Amygdala (tissue), 56 donors: ENCODE data around the gene CTNND2.

Source experiments
- DNase-seq, 56 donors: peaks; one replicate each; lab custom pipeline; 2025; lab: John Stamatoyannopoulos, UW

Gene CTNND2

GRCh38 chr5:11300736-11301135 is 603.5 kb downstream of the CTNND2 start:
- no peak for DNase-seq

DNA sequence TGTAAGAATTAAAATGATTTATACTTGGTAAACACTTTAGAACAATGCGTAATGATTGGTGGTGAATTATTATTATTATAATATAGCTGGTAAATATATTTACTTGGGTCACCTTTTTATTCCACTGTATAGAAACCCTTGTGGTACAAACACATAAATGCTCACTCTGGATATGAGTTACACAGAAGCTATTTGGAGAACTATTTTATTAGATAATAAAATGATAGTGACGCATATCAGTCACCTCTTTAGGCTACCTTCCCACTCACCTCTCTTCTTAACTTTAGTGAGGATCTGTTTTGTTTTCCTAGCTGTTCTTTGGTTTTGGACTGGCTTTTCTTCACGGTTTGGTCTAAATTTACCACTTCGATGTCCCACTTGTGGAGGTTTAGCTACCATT is 605.4 kb downstream of the CTNND2 start:
- no peak for DNase-seq

DNA sequence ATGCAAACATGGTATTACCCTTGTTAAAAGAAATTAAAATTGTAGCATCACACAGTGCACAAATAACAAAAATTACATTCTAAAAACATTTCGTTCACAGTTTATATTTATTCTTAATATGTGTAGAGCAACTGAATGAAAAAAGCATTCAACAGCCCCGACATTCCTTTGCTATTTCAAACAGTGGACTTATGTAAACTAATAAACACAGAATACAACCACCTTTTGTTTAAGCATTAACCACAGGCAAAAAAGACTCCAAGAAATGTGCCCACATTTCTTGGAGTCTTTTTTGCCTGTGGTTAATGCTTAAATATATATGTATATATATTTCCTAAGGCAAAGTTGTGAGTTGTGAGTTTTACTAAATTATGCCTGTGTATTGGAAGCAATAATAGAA is 610.7 kb downstream of the CTNND2 start:
- DNase-seq, result no peak

DNA sequence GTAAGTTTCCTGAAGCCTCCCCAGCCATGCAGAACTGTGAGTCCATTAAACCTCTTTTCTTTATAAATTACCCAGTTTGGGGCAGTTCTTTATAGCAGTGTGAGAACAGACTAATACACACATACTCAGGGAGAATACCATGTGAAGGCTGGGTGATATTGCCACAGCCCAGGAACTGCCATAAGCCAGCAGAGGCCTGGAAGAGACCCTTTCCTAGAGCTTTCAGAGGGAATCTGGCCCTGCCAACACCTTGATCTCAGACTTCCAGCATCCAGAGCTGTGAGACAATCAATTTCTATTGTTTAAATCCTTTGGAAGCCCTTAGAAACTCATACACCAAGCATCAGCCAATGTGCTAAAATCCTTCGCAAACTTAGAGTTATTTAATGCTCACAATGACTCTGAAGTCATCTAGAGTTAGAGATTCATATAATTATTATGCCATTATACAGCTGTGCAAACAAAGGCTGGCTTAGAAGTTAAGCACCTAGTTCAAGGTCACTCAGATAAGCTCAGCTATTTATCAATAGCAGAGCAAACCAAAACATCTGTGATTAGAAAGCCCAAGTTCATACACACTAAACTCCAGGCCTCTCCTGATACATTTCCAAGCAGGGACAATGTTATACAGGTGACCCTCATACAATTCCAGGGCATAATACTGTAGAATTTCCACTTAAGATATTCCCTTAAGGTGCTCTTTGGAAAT is 611.4 kb downstream of the CTNND2 start:
- DNase-seq, result no peak

GRCh38 chr5:11289733-11290132 is 614.5 kb downstream of the CTNND2 start:
- no peak for DNase-seq

DNA sequence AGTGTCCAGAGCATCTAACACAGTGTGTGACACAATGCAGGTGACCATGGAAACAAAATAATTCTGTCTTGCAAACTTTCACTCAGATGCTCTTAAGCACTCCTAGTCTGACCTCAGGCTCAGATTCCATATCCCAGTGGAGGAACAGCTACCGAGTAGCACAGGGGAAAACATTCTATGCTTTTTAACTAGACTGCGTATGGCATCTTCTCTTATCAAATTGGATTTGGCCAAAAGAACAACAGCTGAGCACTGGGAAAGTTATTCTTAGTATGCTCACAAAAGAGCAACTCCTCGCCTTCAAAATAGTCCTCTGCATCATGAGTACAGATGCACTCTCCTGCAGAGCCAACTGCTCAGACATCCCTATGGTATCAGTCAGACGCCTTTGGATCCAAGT is 615.0 kb downstream of the CTNND2 start:
- DNase-seq, result peak in 1 of 56 donors; percentile 25

- DNase-seq, result no peak
These were observed 622.4 kb downstream of the CTNND2 start for GRCh38 chr5:11281842-11282241.

- no peak for DNase-seq
These were observed 626.9 kb downstream of the CTNND2 start for GRCh38 chr5:11277323-11277722.

GRCh38 chr5:11273180-11273903 is 630.9 kb downstream of the CTNND2 start:
- no peak for DNase-seq

GRCh38 chr5:11269515-11269914 is 634.7 kb downstream of the CTNND2 start:
- DNase-seq, result no peak

- no peak for DNase-seq
These were observed 635.4 kb downstream of the CTNND2 start for GRCh38 chr5:11268891-11269290.

GRCh38 chr5:11266331-11266730 is 637.9 kb downstream of the CTNND2 start:
- DNase-seq, result no peak

- DNase-seq, result peak in 48 of 56 donors; percentile 13 to 86 (median 47)
These were observed 643.0 kb downstream of the CTNND2 start for GRCh38 chr5:11261241-11261640.

GRCh38 chr5:11258001-11258400 is 646.2 kb downstream of the CTNND2 start:
- DNase-seq, result no peak

DNA sequence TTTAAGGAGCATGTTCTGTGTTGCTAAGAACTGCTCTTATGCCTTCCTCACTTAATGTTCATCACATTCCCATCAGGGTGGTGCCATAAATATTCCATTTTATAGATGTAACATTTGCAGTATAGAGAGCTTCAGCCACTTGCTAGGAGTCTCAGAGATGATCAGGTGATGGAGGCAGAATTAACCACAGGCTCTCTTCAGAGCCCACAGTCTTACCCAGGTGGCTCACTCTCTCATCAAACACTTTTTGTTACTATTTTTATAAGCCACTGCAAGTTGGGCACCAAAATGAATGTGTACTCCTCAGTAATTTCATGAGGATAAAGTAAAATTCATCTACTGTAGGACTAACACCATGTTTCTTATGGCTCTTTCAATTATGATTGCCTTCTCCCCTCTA is 651.7 kb downstream of the CTNND2 start:
- DNase-seq, result no peak

- DNase-seq, result no peak
These were observed 652.2 kb downstream of the CTNND2 start for GRCh38 chr5:11252075-11252474.

GRCh38 chr5:11251247-11251646 is 653.0 kb downstream of the CTNND2 start:
- no peak for DNase-seq

DNA sequence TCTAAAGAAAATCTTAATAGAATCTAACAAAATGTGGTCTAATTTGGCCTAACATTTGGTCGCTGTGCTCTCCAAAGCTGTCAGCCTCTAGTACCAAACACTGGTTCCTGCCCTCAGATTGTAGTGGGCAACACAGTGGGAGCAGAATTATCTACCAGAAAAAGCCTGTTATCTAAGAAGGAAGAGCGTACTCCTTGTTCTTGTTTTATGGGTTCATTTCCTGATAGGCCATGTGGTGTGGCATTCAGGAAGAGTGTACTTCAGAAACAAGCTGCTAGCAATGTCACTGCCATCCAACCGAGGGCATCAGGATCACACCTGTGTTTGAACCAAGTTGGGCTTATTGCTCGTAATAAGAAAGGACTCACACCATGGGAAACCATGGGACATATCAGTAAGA is 655.3 kb downstream of the CTNND2 start:
- DNase-seq, result no peak

DNA sequence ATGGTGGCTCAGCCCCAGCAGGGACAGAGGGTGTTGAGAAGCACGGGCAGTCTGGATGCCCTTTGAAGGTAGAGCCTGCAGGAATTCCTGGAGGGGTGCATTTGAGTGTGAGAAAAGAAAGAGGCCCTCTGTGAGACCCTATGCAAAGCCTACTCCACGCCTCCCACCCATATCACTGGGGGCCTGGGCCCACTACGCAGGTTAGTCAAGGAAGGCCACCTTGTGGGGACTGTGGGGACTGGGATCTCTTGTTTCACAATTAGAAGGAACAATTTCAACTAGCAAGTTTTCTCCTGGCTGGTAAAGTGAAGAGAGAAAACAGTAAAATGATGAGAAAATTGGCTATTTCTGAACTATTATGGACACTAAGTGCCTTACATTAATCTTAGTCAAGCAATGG is 657.0 kb downstream of the CTNND2 start:
- DNase-seq, result no peak

DNA sequence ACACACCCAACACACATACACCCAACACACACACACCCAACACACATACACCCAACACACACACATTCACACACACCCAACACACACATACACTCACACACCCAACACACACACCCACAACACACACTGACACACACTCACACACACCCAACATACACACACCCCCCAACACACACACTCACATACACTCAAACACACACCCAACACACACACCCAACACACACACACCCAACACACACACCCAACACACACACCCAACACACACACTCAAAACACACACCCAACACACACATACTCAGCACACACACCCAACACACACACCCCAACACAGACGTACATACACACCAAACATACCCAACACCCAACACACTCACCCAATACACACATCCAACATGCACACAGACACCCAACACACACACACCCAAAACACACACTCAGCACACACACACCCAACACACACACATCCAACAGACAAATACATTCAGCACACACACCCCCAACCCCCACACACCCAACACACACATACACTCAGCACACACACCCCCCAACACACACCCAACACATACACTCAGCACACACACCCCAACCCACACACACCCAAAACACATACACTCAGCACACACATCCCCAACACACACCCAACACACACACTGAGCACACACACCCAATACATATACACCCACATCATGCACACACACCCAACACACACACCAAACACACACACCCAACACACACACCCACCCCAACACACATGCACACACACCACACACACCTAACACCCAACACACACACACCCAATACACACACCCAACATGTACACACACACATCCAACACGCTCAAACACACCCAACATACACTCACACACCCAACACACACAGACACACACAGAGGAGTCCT is 663.7 kb downstream of the CTNND2 start:
- no peak for DNase-seq
